ENCODE measurements around the gene PPP1R9B.

The PPP1R9B gene

GRCh38 chr17:50172936-50173334 is 22.5 kb upstream of the PPP1R9B start:
- no peak for DNase-seq

GRCh38 chr17:50172130-50172529 is 21.7 kb upstream of the PPP1R9B start:
- DNase-seq: no peak

- DNase-seq: no peak
These were observed 21.0 kb upstream of the PPP1R9B start for GRCh38 chr17:50171371-50172071.

- DNase-seq: no peak
These were observed 20.3 kb upstream of the PPP1R9B start for GRCh38 chr17:50170662-50171370.

GRCh38 chr17:50169881-50170459 is 19.5 kb upstream of the PPP1R9B start:
- no peak for DNase-seq

DNA sequence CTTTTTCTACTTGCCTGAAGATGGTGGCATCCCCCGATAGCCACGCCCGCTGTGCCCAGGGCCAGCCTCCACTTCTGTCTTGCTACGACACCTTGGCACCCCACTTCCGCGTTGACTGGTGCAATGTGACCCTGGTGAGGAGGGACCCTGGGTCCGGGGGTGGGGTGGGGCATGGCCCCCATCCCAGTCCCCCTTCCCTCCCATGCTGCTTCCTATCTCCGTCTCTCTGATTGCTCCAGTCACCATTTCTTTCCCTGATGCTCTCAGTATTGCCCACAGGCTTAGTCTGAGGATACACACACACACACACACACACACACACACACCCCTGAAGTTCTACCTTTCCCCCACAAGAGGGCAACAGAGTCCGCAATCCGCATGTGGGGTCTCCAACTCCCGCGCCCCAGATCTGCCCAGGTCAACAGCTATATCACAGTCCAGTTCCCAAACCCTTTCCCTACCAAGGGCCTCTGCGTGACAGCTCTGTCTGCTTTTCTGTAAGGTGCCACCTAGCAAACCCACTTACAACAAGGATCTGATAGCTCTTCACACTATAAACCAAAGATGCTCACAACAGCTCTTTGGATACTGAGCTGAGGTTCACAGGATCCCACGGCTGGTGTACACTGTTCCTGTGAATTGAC is 18.8 kb upstream of the PPP1R9B start:
- no peak for DNase-seq

DNA sequence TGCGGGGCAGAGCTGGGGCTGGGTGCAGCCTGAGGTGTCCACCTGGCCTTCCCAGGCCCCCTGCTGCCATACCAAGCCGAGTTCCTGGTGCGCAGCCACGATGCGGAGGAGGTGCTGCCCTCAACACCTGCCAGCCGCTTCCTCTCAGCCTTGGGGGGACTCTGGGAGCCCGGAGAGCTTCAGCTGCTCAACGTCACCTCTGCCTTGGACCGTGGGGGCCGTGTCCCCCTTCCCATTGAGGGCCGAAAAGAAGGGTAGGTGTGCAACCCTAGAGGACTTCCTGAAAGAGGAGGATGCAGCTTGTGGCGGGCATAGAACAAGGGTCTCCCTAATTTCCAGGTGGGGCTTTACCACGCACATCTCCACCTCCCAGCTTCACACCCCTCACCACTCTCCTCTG is 17.8 kb upstream of the PPP1R9B start:
- DNase-seq: no peak

GRCh38 chr17:50167371-50167770 is 16.9 kb upstream of the PPP1R9B start:
- no peak for DNase-seq

DNA sequence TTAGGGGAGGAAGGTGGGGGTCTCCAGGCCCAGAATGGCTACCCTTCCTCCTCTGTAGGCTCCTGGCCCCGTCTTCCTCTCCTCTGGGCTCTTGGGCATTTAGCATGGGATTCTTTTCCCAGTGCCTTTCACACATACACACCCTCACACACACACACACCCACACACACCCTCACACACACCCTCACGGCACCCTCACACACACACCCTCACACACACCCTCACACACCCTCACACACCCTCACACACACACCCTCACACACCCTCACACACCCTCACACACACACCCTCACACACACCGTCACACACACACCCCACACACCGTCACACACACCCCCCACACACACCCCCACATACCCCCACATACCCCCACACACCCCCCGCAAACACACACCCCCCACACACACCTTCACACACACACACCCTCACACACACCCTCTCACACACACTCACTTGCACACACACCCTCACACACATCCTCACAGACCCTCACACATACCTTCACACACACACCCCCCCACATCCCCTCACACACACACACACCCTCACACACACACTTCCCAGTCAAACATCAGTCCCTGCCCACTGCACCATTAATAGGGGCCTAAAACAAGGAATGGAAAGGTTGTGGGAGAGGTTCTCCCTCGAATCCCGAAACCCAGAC is 16.2 kb upstream of the PPP1R9B start:
- no peak for DNase-seq

DNA sequence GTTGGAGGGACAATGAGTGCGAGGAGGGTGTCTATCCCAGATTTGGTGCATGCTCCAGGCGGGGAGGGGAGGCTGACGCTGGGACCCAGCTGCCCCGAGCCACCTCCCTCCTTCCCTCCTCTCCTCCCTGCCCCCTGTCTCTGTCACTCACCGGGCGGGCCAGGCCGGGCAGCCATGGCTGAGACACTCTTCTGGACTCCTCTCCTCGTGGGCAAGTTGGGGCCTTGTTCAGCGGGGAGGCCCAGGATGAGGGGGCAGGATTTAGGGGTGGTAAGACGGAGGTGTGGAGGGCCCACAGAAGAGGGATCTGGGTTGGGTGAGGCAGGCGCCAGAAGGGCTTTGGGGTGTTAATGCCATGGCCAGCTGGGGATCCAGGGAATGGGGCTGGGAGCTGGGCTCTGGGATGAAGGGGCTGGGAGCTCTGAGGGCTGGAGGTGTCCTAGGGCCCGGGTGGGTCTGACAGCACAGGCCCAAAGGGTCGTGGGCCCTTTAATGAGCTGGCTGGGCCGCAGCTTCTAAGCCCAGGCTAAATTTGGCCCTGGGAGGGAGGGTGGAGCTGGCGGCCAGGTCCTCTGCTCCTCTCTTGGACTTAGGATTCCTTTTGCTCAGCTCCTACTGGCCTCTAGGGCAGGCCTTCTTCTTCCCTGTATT is 15.5 kb upstream of the PPP1R9B start, which contains the start of gene SGCA:
Gene SGCA, plus strand, starts transcription at position 139 of the 651 bp plus-strand sequence. Its CDS starts 36 bp downstream, at position 175.
- DNase-seq: no peak

DNA sequence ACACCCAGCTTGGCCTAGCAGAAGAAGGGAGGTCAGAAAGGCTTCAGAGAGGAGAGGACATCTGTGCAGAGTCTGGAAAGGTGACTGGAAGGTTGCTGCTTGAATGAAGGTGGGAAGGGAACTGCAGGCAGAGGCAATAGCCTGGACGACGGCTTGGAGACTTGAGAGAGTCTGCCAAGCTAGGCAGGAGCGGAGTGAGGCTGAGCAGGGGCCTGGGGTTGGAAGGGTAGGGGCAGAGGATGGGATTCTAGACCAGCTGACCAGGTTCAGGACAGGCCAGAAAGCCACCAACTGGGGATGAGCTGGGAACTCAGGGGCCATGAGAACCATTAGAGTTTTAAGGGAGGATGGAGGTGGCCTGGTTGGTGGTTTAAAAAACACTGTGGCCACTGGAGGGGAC is 15.0 kb upstream of the PPP1R9B start:
- no peak for DNase-seq

DNA sequence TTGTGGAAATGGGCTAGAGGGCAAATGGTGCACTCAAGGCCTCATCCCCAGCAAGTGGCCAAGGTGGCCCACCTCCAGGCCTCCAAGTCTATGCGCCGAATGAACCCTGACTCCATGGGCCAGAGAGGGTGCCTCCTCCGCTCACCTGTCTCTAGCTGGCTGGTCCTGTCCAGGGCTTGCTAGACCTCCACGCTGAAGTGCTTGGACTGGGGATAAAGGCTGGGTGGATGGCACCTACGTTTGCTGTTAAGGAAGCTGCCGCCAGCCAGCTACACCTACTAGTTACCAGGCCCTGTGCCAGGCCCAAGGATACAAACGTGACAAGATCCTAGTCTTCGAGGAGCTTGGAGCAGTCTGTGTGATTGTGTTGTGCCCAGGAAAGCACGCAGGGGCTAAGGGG is 14.6 kb upstream of the PPP1R9B start:
- no peak for DNase-seq

- no peak for DNase-seq
These were observed 14.2 kb upstream of the PPP1R9B start for GRCh38 chr17:50164697-50164988.

- no peak for DNase-seq
These were observed 13.6 kb upstream of the PPP1R9B start for GRCh38 chr17:50163843-50164696.

GRCh38 chr17:50162466-50163254 is 12.2 kb upstream of the PPP1R9B start:
- DNase-seq: no peak

DNA sequence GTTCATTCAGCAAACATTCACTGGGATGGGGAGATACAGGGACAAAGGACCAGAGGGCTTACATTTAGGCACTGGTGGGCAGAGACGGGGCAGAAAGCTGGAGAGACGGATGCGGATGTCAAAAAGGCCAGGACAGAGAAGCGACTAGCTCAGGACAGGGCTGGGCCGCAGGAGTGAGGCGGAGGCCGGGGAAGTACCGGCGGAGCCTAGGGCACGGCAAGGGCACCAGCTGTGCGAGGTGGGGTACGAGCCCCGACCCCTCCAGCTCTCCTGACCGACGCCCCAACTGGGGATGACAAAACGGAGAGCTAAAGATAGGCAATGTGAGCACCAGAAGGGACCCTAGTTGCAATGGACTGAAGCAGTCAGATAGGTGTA is 11.4 kb upstream of the PPP1R9B start:
- no peak for DNase-seq

DNA sequence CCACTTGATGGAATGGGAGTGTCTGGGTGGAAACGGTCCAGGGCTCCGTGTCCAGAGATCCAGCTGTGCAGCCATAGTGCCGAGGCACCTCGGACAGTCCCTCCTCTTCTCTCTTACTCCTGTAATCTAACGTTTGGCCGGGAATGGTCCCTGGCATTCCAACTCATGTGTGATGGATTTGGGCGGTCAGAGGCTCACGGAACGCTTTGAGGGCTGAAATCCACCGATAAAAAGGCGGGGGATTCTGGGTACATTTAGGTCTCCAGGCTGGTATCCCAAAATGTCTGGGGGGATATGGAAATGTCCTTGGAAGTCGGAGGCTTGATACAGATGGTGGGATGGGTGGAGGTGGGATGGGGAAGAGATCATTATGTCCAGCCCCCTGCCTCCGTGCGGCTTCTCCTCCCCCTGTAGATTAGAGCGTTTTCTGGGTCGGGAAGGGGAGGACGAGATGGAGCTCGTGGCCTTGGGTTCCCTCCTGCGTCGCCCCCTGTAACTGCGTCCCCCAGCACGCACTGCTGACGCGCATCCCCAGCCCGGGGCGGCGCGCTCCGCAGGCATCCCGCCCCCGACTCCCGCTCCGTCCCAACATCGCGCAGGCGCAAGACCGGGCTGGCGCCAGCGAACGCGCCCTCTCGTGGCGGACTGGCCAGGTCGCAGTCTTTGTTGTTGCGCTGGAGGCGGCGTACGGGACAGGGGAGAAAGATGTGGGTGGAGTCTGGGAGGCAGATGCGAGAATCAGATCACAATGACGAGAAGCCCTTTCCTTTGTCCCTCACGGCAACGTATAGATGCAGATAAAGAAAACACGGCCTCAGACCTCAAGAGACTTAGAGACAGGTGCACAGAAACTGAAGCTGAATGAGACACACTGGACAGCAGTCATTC is 10.8 kb upstream of the PPP1R9B start:
- DNase-seq: peak; percentile 67

GRCh38 chr17:50157891-50158290 is 7.4 kb upstream of the PPP1R9B start:
- no peak for DNase-seq

- DNase-seq: no peak
These were observed 4.8 kb upstream of the PPP1R9B start for GRCh38 chr17:50155115-50155819.

Measured in NCI-H2029 (cell line).